Measurements from ENCODE around the gene EMC7.

- TF ChIP-seq, protein P1, sequence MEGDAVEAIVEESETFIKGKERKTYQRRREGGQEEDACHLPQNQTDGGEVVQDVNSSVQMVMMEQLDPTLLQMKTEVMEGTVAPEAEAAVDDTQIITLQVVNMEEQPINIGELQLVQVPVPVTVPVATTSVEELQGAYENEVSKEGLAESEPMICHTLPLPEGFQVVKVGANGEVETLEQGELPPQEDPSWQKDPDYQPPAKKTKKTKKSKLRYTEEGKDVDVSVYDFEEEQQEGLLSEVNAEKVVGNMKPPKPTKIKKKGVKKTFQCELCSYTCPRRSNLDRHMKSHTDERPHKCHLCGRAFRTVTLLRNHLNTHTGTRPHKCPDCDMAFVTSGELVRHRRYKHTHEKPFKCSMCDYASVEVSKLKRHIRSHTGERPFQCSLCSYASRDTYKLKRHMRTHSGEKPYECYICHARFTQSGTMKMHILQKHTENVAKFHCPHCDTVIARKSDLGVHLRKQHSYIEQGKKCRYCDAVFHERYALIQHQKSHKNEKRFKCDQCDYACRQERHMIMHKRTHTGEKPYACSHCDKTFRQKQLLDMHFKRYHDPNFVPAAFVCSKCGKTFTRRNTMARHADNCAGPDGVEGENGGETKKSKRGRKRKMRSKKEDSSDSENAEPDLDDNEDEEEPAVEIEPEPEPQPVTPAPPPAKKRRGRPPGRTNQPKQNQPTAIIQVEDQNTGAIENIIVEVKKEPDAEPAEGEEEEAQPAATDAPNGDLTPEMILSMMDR (IDR thresholded peaks at IDR 0.05 in 8 of 11, conservative IDR thresholded peaks at IDR 0.05 in 3 of 11), result no peak
- no peak for TF ChIP-seq POLR2A (IDR thresholded peaks at IDR 0.05)
- no peak for TF ChIP-seq POLR2AphosphoS5 (IDR thresholded peaks at IDR 0.05)
These were observed 27.2 kb upstream of the EMC7 start for GRCh38 chr15:34128898-34129297.
